Measurements from ENCODE around the gene IQCH.

DNA sequence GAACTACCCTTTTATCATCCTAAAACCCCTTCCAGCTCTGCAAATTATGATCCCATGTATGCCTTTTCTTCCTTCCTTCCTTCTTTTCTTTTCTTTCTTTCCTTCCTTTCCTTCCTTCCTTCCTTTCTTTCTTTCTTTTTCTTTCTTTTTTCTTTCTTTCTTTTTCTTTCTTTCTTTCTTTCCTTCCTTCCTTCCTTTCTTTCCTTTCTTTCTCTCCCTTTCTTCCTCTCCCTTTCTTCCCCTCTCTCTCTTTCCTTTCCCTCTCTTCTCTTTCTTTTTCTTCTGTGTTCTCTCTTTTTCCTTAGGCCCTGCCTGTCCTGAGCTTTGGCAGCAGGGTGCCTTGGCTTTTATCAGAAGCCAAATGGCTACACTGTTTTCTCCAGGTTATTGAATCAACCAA, 66.8 kb downstream of the IQCH start:
- TF ChIP-seq TAF1 (IDR thresholded peaks at IDR 0.05; ENCODE audit: borderline replicate concordance, insufficient read depth, low read length) (no peak), POLR2AphosphoS5 (IDR thresholded peaks at IDR 0.05; ENCODE audit: low read depth, low read length) (no peak), FOXP2 (optimal IDR thresholded peaks at IDR 0.05; ENCODE audit: borderline replicate concordance, extremely low read depth, extremely low read length, insufficient read depth) (no peak), SIN3A (IDR thresholded peaks at IDR 0.05; ENCODE audit: borderline replicate concordance, insufficient read depth, low read length) (no peak)
- TF ChIP-seq, protein P1, sequence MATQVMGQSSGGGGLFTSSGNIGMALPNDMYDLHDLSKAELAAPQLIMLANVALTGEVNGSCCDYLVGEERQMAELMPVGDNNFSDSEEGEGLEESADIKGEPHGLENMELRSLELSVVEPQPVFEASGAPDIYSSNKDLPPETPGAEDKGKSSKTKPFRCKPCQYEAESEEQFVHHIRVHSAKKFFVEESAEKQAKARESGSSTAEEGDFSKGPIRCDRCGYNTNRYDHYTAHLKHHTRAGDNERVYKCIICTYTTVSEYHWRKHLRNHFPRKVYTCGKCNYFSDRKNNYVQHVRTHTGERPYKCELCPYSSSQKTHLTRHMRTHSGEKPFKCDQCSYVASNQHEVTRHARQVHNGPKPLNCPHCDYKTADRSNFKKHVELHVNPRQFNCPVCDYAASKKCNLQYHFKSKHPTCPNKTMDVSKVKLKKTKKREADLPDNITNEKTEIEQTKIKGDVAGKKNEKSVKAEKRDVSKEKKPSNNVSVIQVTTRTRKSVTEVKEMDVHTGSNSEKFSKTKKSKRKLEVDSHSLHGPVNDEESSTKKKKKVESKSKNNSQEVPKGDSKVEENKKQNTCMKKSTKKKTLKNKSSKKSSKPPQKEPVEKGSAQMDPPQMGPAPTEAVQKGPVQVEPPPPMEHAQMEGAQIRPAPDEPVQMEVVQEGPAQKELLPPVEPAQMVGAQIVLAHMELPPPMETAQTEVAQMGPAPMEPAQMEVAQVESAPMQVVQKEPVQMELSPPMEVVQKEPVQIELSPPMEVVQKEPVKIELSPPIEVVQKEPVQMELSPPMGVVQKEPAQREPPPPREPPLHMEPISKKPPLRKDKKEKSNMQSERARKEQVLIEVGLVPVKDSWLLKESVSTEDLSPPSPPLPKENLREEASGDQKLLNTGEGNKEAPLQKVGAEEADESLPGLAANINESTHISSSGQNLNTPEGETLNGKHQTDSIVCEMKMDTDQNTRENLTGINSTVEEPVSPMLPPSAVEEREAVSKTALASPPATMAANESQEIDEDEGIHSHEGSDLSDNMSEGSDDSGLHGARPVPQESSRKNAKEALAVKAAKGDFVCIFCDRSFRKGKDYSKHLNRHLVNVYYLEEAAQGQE (IDR thresholded peaks at IDR 0.05; ENCODE audit: insufficient read depth in 1 of 2, low read depth in 2 of 2, low read length in 2 of 2): no peak

Measured in PFSK-1 (cell line).